ENCODE measurements around the gene ETV6.

GRCh38 chr12:11673666-11674461 lies 24.4 kb downstream of the ETV6 start:
- TF ChIP-seq CTCF (IDR thresholded peaks at IDR 0.05), result no peak
- TF ChIP-seq POLR2AphosphoS5 (IDR thresholded peaks at IDR 0.05), result peak in 1 of 2 donors; percentile 36

Data from upper lobe of left lung (tissue), 4 donors.